Dedifferentiated amniotic fluid mesenchymal stem cell (primary cell): ENCODE results near the gene IRAK3.
"Not testable (repeated sequence)": the region's sequence is repeated elsewhere in the genome, so short reads cannot be mapped to it uniquely, and the experiment has no call there.

Source experiments
- DNase-seq: peaks from one replicate; pipeline ENCODE4 v3.0.0-alpha.2; 2016; ENCODE audit errors: extremely low spot score

IRAK3 gene

GRCh38 chr12:66262737-66263136, 73.7 kb downstream of the IRAK3 start:
- no peak for DNase-seq

DNA sequence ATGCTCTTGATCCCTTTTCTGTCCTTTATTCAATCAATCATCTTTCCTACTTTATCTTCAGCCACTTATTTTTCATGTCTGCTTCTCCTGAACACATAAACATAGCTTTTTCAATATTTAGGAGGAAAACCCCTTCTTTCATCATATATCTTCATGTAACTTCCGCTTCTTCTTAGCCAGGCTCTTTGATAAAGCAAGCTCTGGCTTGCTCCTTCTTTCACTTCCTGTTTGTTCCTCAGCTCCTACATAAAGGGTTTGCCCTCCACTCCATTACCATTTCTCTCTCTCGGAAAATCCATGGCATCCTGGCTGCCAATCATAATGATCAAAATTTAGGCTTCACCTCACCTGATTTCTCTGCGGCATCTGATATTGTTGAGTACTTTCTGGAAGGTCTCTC, 79.5 kb downstream of the IRAK3 start:
- DNase-seq, result no peak

- DNase-seq, result no peak
Observed at GRCh38 chr12:66269142-66269541, 80.1 kb downstream of the IRAK3 start.

DNA sequence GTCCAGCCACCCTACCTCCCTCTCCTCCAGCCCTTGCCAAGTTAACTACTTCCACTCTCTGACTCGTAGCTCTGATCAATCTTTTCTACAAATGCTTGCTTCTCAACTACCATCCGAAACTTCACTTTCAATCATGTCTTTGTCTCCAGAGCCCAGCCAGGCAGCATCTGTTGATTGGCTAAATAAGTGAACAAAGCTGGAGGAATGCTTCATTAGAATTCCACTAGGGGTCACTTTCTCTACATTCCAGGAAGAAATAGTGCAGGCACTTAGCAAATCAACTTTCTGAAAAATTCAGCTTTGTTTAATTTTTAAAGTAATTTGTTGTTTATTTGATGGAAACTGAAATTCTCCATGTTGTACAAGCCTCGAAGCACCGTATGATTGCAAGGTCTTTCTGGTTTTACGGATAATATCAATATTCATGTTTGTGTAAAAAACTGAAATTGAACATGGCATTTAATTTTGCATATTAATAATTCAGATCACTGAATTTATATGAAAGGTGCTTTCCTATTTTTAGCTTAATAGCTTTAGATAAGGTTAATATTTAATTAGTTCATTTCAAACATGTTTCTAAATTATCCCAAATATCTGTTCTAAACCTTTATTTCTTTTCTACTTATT, 80.9 kb downstream of the IRAK3 start:
- DNase-seq, result peak; percentile 65

DNA sequence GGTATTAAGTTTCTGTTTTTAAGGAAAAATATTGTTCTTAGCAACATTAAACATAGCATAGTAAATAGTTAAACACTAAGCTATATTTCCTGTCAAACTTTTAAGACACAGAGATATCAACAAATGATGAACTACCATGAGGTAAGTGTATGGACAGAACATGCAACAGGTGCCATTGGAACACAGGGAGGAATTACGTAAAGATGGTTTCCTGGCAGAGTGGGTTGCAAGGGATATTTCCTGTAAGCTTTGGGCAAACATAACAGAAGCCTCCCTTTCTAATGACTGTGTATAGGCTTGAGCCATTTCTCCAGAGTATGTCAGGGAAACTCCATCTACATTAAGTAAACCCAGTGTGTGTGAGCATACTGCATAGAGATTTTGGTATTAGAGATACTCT, 81.6 kb downstream of the IRAK3 start:
- no peak for DNase-seq

DNA sequence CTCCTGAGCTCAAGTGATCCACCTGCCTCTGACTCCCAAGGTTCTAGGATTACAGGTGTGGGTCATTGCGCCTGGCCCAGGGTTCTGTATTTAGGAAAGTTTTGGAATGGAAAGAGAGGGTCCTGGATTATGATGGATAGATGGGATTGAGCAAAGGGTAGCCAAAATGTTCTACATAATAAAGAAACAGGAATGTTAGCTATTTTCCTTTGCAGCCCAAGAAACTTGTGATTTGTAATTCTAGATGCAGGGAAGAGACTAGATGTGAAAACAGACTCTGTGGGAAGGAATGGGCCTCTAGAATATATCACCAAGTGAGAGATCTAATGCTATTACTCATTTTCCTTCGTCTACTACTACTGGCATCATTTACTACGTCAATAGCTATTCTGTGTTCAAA, 83.6 kb downstream of the IRAK3 start:
- DNase-seq, result no peak

GRCh38 chr12:66273147-66273546, 84.1 kb downstream of the IRAK3 start:
- no peak for DNase-seq

GRCh38 chr12:66275040-66275439, 86.0 kb downstream of the IRAK3 start:
- DNase-seq, result no peak

- no peak for DNase-seq
Observed at GRCh38 chr12:66279123-66279712, 90.2 kb downstream of the IRAK3 start.

GRCh38 chr12:66280561-66280960, 91.5 kb downstream of the IRAK3 start:
- no peak for DNase-seq

DNA sequence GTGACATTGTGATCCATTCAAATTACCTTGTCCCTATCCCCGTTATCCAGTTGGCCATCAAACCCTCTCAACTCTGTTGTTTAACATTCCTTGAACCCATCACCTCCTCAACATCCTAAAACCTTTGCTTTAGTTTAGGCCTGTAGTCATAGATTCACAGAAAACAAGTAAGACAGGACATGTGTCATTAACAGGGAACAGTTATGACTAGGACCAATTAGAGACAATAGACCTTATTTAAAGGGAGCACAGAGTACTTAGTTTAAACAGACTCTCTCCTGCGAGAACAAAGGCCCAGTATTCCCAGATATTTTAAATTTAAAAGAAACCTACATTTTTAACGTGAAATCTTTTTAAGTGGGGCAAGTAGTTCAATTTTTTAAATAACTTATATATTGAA, 93.2 kb downstream of the IRAK3 start:
- DNase-seq, result no peak

DNA sequence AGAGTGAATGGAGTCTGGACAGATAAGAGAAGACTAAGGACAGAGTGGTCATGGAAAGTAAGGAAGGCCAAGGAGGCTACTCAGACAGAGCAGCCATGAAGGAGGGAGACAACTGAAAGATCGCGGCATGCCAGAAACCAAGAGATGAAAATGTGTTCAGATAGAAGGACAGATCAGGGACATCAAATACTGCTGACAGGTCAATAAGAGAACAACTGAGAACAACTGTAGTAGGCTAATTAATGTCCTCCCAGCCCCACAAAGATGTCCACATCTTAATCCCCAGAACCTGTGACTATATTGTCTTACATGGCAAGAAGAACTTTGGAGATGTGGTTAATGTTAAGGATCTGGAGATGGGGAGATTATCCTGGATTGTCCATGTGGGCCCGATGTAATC, 98.3 kb downstream of the IRAK3 start:
- DNase-seq, result no peak

GRCh38 chr12:66288121-66288520, 99.1 kb downstream of the IRAK3 start:
- DNase-seq, result no peak

GRCh38 chr12:66289485-66289884, 100.5 kb downstream of the IRAK3 start:
- no peak for DNase-seq

DNA sequence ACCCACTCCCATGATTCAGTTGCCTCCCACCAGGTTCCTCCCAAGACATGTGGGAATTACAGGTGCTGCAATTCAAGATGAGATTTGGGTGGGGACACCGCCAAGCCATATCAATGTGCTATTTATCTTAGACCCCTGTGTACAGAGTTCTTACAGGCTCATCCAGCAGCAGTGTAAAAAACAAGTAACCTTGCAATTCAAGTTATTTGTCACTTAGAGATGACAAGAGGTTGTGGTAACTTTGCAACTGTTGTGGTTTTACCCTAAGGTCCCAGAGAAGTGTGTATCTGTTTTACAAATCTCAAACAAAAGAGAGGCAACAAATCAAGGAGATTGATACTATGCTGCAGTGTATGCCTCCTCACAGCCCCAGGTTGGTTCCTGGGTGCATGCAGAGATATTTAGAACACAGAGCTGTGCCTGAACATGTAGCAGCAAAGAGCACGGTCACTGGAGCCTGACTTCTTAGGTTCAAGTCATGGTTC, 101.7 kb downstream of the IRAK3 start:
- no peak for DNase-seq

DNA sequence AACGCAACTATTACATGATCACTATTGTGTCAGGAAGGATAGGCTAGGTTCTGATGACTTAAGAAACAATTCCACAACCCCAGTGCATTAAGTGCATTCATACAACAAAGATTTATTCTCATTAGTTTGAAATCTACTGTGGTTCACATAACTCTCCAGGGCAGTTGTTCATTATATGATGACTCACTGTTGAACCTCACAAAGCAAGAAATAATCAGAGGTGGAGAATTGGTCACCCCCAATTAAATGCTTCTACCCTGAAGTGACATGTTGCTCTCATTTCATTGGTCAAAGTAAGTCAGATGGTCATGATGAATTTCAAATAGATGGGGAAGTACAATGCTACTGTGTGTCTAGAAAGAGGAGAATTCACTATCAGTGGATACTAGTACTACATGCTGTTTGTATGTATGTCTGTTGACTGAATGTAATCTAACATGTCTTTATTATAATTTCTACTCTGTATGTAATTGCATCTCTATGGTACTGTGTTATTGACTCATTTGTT, 107.2 kb downstream of the IRAK3 start:
- DNase-seq, result no peak

DNA sequence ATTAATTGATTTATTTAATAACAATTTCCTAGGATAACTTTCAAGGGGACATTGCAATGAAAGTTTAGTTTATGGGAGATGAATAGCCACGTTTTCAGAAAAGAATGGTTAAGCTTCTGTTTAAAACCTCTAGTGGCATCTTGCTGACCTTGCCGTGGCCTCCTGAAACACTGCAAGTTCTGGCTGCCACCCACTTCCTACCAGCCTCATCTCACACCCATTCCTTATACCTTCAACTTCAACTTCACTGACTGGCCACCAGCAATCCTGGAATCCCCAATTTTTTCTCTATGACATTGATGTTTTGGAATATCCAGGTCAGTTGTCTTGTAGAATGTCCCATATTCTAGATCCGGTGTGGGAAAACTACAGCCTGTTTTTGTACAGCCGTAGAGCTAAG, 108.1 kb downstream of the IRAK3 start:
- DNase-seq, result no peak

DNA sequence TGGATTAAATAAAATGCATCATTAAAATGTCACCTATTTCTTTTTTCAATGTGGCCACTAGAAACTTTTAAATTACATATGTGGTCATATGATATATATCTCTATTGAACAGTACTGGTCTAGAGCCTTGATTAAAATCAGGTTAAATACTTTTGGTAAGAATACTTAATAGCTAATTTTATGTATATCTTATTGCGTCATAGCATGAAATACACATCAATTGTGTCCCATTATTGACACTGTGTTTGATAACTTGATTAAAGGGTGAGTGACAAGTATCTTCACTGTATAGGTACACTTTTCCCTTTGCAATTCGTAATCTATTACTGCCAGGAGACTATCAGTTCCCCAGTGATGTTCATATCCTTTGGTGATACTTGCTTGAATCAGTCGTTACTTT, 108.9 kb downstream of the IRAK3 start:
- no peak for DNase-seq

DNA sequence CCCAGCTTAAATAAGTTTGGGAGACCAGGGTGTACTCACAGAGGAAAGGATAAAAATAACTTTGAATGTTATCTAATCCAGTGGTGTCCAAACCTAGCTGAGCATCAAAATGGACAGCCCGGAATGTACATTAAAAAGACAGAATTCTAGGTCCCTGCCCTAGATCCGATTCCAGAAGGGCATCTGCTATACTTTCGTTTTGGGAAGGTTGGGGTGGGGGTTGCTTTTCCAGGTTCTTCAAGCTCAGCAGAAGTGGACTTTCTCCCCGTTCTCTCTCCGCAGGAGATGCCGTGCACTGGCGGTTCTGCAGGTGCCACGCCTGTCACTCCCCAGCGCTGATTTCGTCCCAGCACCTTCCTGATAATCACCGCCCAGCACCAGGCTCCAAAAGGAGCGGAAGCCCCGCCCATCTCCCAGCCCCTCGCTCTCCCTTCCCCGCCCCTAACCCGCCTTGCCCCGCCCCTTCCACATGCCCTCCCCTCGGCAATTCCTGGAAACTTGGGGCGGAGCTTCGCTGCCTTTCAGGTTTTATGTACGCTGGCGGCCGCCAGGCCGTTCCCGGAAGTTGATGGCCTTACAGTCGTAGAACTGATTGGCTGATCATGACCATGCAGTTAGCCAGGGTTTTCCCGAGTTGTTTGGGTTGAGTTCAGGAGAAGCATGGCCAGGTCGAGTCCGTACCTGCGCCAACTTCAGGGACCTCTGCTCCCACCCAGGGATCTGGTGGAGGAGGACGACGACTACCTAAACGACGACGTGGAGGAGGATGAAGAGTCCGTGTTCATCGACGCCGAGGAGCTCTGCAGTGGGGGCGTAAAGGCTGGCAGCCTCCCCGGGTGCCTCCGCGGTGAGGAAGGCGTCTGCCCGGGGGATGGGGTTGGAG, 113.2 kb downstream of the IRAK3 start, which contains the start of gene HELB:
TSS of gene HELB (plus strand) at position 550 of the 883 bp plus-strand sequence. CDS start at position 661, 111 bp downstream.
- peak; percentile 94 for DNase-seq

GRCh38 chr12:66302827-66303169, 113.8 kb downstream of the IRAK3 start:
- no peak for DNase-seq

- DNase-seq, result not testable (repeated sequence)
Observed at GRCh38 chr12:66303316-66303804, 114.3 kb downstream of the IRAK3 start.
